Measurements from ENCODE around the gene EEF2K. TPM values are rescaled to one million over a fixed set of nuclear protein-coding genes. Genes with fewer than 3 reads are reported as not detected.
"Not testable (repeated sequence)": the region's sequence is repeated elsewhere in the genome, so short reads cannot be mapped to it uniquely, and the experiment has no call there.

Gene EEF2K
- 2.2 TPM for polyA plus RNA-seq

DNA sequence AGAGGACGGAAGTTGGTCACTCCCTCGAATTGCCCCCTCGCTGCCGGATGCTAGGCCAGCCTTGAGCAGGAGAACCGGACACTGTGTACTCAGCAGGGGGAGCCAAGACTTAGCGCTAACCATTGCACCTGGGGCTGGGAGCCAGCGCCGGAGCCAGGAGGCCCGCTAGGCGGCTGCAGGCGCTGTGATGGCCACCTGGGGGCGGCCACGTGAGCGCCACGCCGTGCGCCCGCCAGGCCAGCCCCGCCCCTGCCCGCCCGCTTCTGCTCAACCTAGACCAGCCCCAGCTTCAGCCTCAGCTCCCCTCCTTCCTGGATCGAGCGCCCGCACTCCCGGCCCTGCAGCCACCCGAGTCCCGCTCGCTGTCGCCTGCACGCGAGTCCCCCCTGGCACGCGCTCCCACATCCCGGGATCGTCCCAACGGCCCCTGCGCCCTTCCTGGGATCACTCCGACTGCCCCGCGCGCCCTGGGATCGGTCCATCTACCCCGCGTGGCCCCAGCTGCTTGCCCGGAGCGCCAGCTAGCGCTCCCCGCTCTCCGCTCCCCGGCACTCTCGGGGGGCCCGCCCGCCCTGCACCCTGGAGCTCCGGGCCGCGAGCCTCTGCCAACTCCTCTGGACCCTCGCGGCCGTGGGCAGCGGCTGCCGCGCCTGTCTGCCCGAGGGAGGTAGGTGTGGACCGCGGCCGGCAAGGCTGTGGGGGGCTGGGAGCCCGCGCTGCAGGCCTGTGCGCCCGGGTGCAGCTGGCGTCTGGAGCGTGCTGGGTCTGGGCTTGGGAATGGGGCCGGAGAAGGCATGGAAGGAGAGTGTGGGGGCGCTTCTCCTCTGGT is at the start of gene EEF2K:
TSS of gene EEF2K (plus strand) at position 266 of the 829 bp plus-strand sequence. CDS start 19,452 bp downstream, outside the sequence.
- H3K36me3 Mint-ChIP-seq = peaks cover 4% of the 10 kb centered on the region
- peaks cover 18 to 30% (median 22%) of the 10 kb centered on the region in 3 donors for H3K4me1 Mint-ChIP-seq
- H3K27ac Mint-ChIP-seq = peak within 1 kb of the TSS; percentile 80 to 95 (median 90)
- H3K9me3 Mint-ChIP-seq = no peaks in the 10 kb centered on the region
- H3K27me3 Mint-ChIP-seq = no peaks in the 10 kb centered on the region
- H3K4me3 Mint-ChIP-seq = peak within 1 kb of the TSS; percentile 87 to 96 (median 93)

DNA sequence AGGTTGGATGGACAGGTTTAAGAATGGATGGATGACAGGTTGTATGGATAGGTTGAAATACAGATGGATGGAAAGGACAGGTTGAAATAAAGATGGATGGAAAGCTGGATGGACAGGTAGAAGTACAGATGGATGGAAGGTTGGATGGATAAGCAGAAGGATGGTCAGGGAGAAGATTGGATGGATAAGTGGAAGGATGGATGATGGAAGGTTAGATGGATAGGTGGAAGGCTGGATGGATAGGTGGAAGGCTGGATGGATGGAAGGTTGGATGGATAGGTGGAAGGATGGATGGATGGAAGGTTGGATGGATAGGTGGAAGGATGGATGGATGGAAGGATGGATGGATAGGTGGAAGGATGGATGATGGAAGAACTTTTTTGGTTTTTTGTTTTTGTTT is 44.7 kb upstream of the EEF2K start:
- Mint-ChIP-seq H3K27me3 (peaks cover 8% of the 10 kb centered on the region), H3K9me3 (peaks cover 0 to 3% (median 0%) of the 10 kb centered on the region in 3 donors), H3K27ac (no peak overlapping the region), H3K4me3 (peak overlapping the region in 2 of 4 donors; percentile 40 to 57), H3K36me3 (peaks cover 4% of the 10 kb centered on the region), H3K4me1 (peaks cover 0 to 7% (median 3%) of the 10 kb centered on the region in 3 donors)

DNA sequence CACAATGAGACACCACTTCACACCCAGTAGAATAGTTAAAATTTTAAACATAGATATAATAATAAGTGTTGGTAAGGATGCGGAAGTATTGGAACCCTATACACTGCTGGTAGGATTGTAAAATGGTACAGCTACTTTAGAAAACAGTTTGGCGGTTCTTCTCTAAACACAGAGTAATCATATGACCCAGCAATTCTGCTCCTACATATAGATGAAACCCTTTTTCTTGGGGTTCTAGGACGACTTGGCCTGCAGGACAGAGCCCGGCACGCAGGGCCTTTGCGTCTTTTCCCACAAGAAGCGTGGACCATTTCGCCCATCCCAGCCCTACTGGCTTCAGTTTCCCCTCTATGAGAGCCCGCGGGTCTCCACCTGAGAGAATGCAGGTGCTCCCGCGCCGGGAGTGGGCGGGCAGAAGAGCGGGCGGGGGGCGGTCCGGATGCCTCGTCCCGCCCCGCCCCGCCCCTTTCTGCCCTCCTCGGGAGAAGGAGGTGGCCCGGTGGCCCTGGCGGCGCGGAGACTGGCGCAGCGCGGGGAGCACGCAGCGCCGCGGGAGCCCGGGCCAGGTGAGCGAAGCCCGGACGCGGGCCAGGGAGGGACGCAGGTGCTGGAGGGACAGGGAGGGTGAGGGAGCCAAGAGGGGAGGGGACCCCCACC is 44.0 kb upstream of the EEF2K start, which contains the start of gene SDR42E2:
TSS of gene SDR42E2 (plus strand) at position 508 of the 657 bp plus-strand sequence. CDS start 3,077 bp downstream, outside the sequence.
- Mint-ChIP-seq H3K27me3 (peaks cover 8% of the 10 kb centered on the region), H3K4me1 (peaks cover 0 to 6% (median 3%) of the 10 kb centered on the region in 3 donors), H3K9me3 (peaks cover 0 to 3% (median 0%) of the 10 kb centered on the region in 3 donors), H3K4me3 (peak within 1 kb of the TSS in 2 of 4 donors; percentile 70 to 82), H3K36me3 (peaks cover 4% of the 10 kb centered on the region), H3K27ac (peak within 1 kb of the TSS in 1 of 3 donors; percentile 62)

DNA sequence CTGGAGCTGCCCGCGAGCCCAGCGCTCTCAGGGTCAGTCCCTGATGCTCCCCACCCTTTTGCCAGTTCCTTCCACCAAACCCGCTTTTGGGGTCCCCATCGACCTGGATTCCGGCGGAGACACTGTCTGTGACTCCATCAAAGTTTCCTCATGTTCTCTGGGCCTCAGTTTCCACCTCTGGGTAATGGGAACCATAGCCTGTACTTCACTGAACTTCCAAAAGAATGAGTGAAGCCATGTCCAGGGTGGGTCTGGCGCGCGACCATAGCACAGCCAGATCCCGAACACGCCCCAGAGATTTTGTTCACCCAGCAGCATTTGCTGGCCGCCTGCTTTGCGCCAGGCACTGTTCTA is 43.4 kb upstream of the EEF2K start:
- H3K9me3 Mint-ChIP-seq = peaks cover 0 to 3% (median 0%) of the 10 kb centered on the region in 3 donors
- H3K4me3 Mint-ChIP-seq = no peak overlapping the region
- H3K36me3 Mint-ChIP-seq = peaks cover 4% of the 10 kb centered on the region
- peaks cover 8% of the 10 kb centered on the region for H3K27me3 Mint-ChIP-seq
- H3K27ac Mint-ChIP-seq = peak overlapping the region in 1 of 3 donors; percentile 62
- H3K4me1 Mint-ChIP-seq = peaks cover 0 to 6% (median 3%) of the 10 kb centered on the region in 3 donors

DNA sequence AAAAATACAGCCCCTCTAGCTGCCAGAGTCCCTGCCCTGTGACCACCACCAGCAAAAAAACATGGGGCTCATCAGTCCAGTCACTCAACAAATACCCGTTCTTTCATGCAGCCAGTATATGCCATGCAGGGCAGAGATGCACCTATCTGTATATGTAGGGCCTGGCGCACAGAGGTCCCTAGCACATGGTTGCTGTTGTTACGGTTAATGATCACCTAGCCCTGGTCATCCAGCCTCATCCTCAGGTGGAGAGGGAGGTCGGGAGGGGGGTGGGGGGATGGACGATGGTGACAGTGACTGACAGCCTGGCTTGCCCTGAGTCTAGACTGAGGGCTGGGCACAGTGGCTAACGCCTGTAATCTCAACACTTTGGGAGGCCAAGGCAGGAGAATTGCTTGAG is 42.3 kb upstream of the EEF2K start:
- Mint-ChIP-seq H3K9me3 (peaks cover 0 to 3% (median 0%) of the 10 kb centered on the region in 3 donors), H3K4me1 (peaks cover 0 to 6% (median 3%) of the 10 kb centered on the region in 3 donors), H3K36me3 (peaks cover 4% of the 10 kb centered on the region), H3K27ac (no peak overlapping the region), H3K4me3 (no peak overlapping the region), H3K27me3 (peaks cover 8% of the 10 kb centered on the region)

DNA sequence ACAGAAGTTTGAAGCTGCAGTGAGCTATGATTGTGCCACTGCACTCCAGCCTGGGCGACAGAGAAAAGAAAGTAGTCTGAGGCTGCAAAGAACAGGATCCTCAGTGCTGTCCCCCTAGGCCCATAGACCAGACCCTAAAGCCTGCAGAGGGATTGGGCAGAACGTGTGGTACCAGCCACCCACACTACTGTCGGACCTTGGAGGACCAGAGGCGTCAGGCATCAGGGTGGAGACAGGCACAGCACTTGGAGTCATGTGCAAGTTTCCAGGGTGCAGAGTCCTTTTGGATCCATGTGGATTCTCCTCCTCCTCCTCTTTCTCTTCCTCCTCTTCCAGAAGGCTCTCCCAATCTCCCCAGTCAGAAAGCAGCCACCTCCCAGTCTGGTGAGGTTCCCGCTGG is 41.6 kb upstream of the EEF2K start:
- peaks cover 0 to 3% (median 0%) of the 10 kb centered on the region in 3 donors for H3K9me3 Mint-ChIP-seq
- H3K4me3 Mint-ChIP-seq = peak overlapping the region in 1 of 4 donors; percentile 57
- H3K27me3 Mint-ChIP-seq = peaks cover 6% of the 10 kb centered on the region
- no peak overlapping the region for H3K27ac Mint-ChIP-seq
- peaks cover 4% of the 10 kb centered on the region for H3K36me3 Mint-ChIP-seq
- H3K4me1 Mint-ChIP-seq = peaks cover 0 to 6% (median 3%) of the 10 kb centered on the region in 3 donors

DNA sequence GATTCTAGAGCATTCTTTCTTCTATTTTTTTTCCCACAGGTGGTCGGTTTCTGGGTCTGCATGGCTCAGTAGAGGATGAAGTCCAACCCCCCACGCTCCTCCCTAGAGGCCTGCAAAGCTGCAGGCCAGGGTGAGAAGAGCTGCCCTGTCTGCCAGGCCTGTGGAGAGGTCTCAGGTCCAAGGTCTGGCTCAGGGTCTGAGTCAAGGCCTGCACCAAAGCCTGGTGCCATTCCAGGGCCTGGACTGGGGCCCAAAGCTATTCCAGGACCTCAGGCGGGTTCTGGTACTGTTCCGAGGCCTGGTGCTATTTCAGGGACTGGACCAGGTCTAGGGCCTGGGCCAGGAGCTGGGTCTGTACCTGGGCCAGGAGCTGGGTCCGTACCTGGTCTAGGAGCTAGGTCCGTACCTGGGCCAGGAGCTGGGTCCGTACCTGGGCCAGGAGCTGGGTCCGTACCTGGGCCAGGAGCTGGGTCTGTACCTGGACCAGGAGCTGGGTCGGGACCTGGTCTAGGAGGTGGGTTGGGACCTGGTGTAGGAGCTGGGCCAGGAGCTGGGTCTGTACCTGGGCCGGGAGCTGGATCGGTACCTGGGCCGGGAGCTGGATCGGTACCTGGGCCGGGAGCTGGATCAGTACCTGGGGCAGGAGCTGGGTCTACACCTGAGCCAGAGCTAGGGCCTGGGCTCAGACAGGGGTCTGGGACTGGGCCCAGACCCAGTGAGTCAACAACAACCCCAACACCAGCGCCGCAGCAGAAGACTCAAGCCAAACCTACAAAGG is 40.4 kb upstream of the EEF2K start:
- Mint-ChIP-seq H3K27ac (no peak overlapping the region), H3K36me3 (peaks cover 4% of the 10 kb centered on the region), H3K9me3 (peaks cover 0 to 3% (median 0%) of the 10 kb centered on the region in 3 donors), H3K4me3 (no peak overlapping the region), H3K27me3 (peaks cover 6% of the 10 kb centered on the region), H3K4me1 (peaks cover 0 to 6% (median 5%) of the 10 kb centered on the region in 3 donors)

DNA sequence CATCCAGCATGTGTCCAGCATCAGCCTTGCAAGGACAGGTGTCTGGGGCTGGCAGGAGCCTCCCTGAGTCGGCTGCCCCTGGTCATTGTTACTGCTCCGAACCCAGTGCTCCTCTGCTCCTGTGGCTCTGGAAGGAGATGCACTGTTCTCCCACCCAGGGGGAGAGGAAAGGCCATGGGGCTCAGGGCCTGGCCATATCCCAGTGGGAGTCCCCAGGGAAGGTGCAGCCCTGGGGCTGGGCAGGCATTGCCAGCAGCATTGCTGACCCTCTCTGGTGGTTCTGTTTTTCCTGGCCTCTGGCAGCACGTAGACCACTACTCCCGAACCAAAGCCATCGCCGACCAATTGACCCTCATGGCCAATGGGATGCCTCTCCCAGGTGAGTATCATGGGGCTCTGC is 34.1 kb upstream of the EEF2K start:
- no peaks in the 10 kb centered on the region for H3K9me3 Mint-ChIP-seq
- H3K4me1 Mint-ChIP-seq = peaks cover 0 to 7% (median 4%) of the 10 kb centered on the region in 3 donors
- H3K27me3 Mint-ChIP-seq = no peaks in the 10 kb centered on the region
- H3K4me3 Mint-ChIP-seq = no peak overlapping the region
- no peak overlapping the region for H3K27ac Mint-ChIP-seq
- H3K36me3 Mint-ChIP-seq = peaks cover 1% of the 10 kb centered on the region

DNA sequence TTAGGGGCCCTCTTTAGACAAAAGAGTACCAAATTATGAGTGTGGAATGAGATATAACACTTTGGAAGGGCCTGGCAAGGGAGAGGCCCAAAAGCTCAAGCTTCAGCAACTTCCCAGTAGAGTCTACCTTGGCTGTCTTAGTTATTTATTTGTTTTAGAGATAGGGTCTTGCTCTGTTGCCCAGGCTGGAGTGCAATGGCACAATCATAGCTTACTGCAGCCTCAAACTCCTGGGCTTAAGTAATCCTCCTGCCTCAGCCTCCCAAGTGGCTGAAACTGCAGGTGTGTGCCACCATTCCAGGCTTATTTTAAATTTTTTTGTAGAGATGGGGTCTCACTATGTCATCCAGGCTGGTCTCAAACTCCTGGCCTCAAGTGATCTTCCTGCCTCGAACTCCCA is 33.4 kb upstream of the EEF2K start:
- not testable (repeated sequence) for H3K36me3 Mint-ChIP-seq, H3K9me3 Mint-ChIP-seq, H3K4me3 Mint-ChIP-seq, H3K4me1 Mint-ChIP-seq, H3K27ac Mint-ChIP-seq, H3K27me3 Mint-ChIP-seq

DNA sequence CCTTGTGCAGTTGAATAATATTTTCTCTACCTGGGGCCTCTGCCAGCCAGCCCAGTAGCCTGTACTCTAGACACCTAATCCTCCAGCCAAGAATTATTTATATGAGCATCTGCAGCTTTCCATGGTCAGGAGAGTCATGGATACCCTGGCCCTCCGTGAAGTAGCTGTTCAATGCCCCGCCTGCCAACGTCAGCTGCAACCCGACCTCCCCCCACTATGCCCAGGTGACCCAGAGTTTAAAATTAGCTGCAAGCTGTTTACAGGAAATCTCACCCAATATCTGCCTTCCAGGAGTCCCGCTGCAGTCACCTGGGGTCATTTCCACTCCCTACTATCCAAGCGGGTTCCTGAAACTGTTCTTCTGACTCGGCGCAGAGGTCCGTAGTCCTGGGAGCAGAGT is 31.4 kb upstream of the EEF2K start:
- Mint-ChIP-seq H3K36me3 (peaks cover 1% of the 10 kb centered on the region), H3K4me1 (peaks cover 0 to 7% (median 4%) of the 10 kb centered on the region in 3 donors), H3K27ac (peak overlapping the region in 1 of 3 donors; percentile 46), H3K4me3 (peak overlapping the region in 1 of 4 donors; percentile 76), H3K27me3 (no peaks in the 10 kb centered on the region), H3K9me3 (no peaks in the 10 kb centered on the region)

DNA sequence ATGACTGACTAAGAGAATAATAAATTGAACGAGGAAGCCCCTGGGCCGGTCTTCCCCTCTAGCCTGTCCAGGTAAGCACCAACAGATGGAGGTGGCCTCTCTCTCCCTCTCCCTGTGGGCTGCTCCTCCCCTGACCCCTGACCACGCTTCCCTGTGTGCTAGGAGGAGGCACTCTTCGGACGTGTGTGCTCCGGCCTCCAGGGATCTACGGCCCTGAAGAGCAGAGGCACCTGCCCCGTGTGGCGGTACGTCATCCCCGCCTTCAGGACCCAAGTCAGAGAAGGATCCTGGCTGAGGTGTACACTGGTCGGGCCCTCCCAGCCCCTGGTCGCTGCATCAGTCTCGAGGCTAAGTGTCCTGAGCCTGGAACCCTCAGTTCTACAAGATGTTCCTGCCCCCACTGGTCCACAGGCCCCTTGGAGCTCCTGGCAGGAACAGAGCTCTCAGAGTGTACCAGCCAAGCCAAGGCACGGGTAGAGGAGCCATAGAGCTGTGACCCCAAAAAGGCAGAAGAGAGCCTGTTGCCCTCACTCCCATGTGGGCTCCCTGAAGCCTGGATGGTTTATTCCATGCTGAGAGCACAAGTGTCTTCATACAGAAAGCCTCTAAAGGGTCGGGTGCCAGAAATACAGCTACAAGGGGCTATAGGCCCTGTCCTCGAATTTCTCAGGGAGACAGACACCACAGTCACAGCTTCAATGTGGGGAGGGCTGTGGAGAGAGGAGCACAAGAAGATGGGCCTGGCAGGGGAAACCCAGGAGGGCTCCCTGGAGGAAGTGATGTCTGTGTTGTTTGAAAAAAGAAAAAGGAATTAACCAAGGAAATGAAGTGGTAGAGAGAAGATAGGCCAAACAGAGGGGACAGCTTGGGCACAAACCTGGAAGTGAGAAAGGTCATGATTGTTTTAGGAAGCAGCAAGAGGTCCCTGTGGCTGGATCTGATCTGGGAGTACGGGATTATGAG is 27.8 kb upstream of the EEF2K start:
- H3K27ac Mint-ChIP-seq = no peak overlapping the region
- H3K36me3 Mint-ChIP-seq = peaks cover 1% of the 10 kb centered on the region
- H3K9me3 Mint-ChIP-seq = no peaks in the 10 kb centered on the region
- H3K4me1 Mint-ChIP-seq = peaks cover 0 to 5% (median 4%) of the 10 kb centered on the region in 3 donors
- no peaks in the 10 kb centered on the region for H3K27me3 Mint-ChIP-seq
- peak overlapping the region in 1 of 4 donors; percentile 34 for H3K4me3 Mint-ChIP-seq

DNA sequence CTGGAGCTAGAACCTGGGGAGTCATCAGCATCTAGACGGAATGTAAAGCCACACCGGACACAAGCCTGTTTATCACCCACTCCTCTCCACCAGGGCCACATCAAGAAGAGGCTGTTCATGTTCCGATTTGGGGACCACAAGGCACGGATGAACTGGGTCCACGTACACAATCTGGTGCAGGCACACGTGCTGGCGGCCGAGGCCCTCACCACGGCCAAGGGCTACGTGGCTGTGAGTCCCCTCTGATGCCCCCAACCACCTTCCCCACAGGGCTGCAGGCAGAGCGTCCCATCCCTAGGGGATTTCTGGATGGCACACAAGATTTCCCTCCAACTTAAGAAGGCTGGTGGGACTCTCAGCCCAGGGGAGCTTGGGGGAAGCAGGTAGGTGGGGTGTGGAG is 24.7 kb upstream of the EEF2K start:
- Mint-ChIP-seq H3K4me3 (no peak overlapping the region), H3K27ac (no peak overlapping the region), H3K27me3 (no peaks in the 10 kb centered on the region)

DNA sequence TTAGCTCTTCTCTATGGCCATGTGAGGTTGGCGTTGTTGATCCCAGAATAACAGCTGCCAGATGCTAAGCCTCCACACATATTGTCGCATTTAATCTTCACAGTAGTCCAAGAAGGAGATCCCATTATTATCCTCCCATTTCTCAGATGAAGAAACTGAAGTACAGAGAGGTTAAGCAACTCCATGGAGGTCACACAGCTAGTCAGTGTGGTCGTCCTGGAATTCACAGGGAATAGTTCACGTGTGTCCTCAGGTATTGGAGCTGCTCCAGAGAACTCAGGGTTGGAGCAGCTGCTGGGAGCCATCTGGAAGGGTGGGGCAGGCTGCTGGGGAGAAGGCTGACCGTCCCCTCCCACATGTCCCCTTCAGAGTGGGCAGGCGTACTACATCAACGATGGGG is 24.2 kb upstream of the EEF2K start:
- H3K36me3 Mint-ChIP-seq = no peaks in the 10 kb centered on the region
- H3K4me3 Mint-ChIP-seq = peak overlapping the region in 1 of 4 donors; percentile 58
- no peaks in the 10 kb centered on the region for H3K9me3 Mint-ChIP-seq
- no peaks in the 10 kb centered on the region for H3K27me3 Mint-ChIP-seq
- H3K27ac Mint-ChIP-seq = no peak overlapping the region
- H3K4me1 Mint-ChIP-seq = peaks cover 0 to 3% (median 1%) of the 10 kb centered on the region in 3 donors

More for the DNA sequence above, 24.7 kb upstream of the EEF2K start:
- no peaks in the 10 kb centered on the region for H3K9me3 Mint-ChIP-seq
- peaks cover 0 to 3% (median 1%) of the 10 kb centered on the region in 3 donors for H3K4me1 Mint-ChIP-seq
- no peaks in the 10 kb centered on the region for H3K36me3 Mint-ChIP-seq

DNA sequence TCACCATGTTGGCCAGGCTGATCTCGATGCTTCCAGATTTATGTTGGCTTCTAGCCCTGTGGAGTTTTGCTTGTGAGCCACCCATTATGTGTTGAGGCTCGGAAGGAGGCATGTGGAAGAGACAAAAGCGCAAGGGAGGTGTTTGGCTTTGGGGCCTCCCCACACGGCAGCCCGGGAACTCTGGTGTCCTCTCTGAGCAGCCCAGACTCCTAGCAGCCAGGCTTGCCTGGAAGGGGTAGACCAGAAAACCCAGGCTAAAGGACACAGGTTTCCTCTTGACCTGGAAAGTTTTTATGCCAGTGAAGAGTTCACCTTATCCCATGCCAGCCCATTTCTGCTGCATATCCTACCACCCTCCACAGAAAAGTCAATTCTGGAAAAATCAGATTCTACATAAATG is 22.7 kb upstream of the EEF2K start:
- Mint-ChIP-seq H3K4me3 (peak overlapping the region in 1 of 4 donors; percentile 1), H3K4me1 (peaks cover under 1 to 7% (median 1%) of the 10 kb centered on the region in 3 donors), H3K36me3 (no peaks in the 10 kb centered on the region), H3K27me3 (no peaks in the 10 kb centered on the region), H3K27ac (no peak overlapping the region), H3K9me3 (no peaks in the 10 kb centered on the region)

Measured in IgD-negative memory B cell (primary cell).